WTC11 (cell line): ENCODE results near the gene SERAC1. TPM values are rescaled to one million over a fixed set of nuclear protein-coding genes. Genes with fewer than 3 reads are reported as not detected.

Experiments
- ATAC-seq: fragments of 200-7000 bp; cut with Tn5 transposase; 2 replicates; pipeline ENCODE4 v1.10.0; 2021; ENCODE audit warnings: mild to moderate bottlenecking, moderate library complexity
- CTCF ChIA-PET: fragments of 300-600 bp; sonication (Branson Sonifier 250); formaldehyde crosslinking; loops from one replicate; lab custom pipeline; 2021; ENCODE audit warnings: antibody characterized with exemption; lab: Charles Lee
- POLR2A ChIA-PET: fragments of 350-600 bp; sonication (Branson Sonifier 250); formaldehyde crosslinking; loops from one replicate; lab custom pipeline; 2021; ENCODE audit warnings: antibody characterized with exemption; lab: Charles Lee
- DNase-seq: peaks from one replicate; pipeline ENCODE4 v3.0.0; 2021; ENCODE audit warnings: low spot score
- H3K27ac Mint-ChIP-seq: 2 replicates; pipeline ENCODE4 v1.8.0; 2021; ENCODE audit warnings: mixed read lengths
- H3K27me3 Mint-ChIP-seq: 2 replicates; pipeline ENCODE4 v1.8.0; 2021; ENCODE audit warnings: low read depth, mild to moderate bottlenecking, moderate library complexity, mixed read lengths
- H3K36me3 Mint-ChIP-seq: 2 replicates; pipeline ENCODE4 v1.8.0; 2021; ENCODE audit warnings: mixed read lengths
- H3K4me1 Mint-ChIP-seq: 2 replicates; pipeline ENCODE4 v1.8.0; 2022; ENCODE audit warnings: mixed read lengths
- H3K4me3 Mint-ChIP-seq: 2 replicates; pipeline ENCODE4 v1.8.0; 2021; ENCODE audit warnings: mild to moderate bottlenecking, moderate library complexity, mixed read lengths
- H3K9me3 Mint-ChIP-seq: 2 replicates; pipeline ENCODE4 v1.8.0; 2021; ENCODE audit warnings: mixed read lengths
- ATF6 ChIP-seq: sonication (generic); formaldehyde crosslinking; IDR thresholded peaks from 2 replicates; pipeline ENCODE4 v1.8.1; 2023; ENCODE audit warnings: mild to moderate bottlenecking, missing genetic modification reagents
- CREB1 ChIP-seq: sonication (generic); formaldehyde crosslinking; IDR thresholded peaks from 2 replicates; pipeline ENCODE4 v1.8.0; 2023; ENCODE audit warnings: mild to moderate bottlenecking, missing genetic modification reagents
- CTCF ChIP-seq: fragments of 200-600 bp; IDR thresholded peaks from 2 replicates; pipeline ENCODE4 v1.8.0; 2022; ENCODE audit warnings: antibody characterized with exemption
- ELF4 ChIP-seq: sonication (generic); formaldehyde crosslinking; IDR thresholded peaks from 2 replicates; pipeline ENCODE4 v1.8.1; 2022; ENCODE audit warnings: low read depth, mild to moderate bottlenecking, moderate library complexity, missing genetic modification reagents
- FOXP4 ChIP-seq: sonication (generic); formaldehyde crosslinking; IDR thresholded peaks from 2 replicates; pipeline ENCODE4 v1.8.0; 2022; ENCODE audit warnings: mild to moderate bottlenecking, missing genetic modification reagents
- GABPB1 ChIP-seq: sonication (generic); formaldehyde crosslinking; IDR thresholded peaks from 2 replicates; pipeline ENCODE4 v1.8.1; 2023; ENCODE audit warnings: mild to moderate bottlenecking, missing genetic modification reagents
- KAT7 ChIP-seq: sonication (generic); formaldehyde crosslinking; IDR thresholded peaks from 2 replicates; pipeline ENCODE4 v1.8.1; 2023; ENCODE audit warnings: missing genetic modification reagents, mild to moderate bottlenecking, borderline replicate concordance
- NR1H2 ChIP-seq: sonication (generic); formaldehyde crosslinking; IDR thresholded peaks from 2 replicates; pipeline ENCODE4 v1.9.0; 2021; ENCODE audit warnings: mild to moderate bottlenecking, moderate library complexity, missing genetic modification reagents
- NR3C1 ChIP-seq: sonication (generic); formaldehyde crosslinking; conservative IDR thresholded peaks from 2 replicates; pipeline ENCODE4 v1.8.1; 2023; ENCODE audit warnings: low read depth, mild to moderate bottlenecking, missing genetic modification reagents
- PRRX2 ChIP-seq: fragments of 250-450 bp; sonication (Bioruptor Pico); IDR thresholded peaks from 2 replicates; pipeline ENCODE4 v1.8.0; 2021; ENCODE audit warnings: mild to moderate bottlenecking
- RELA ChIP-seq: sonication (generic); formaldehyde crosslinking; IDR thresholded peaks from 2 replicates; pipeline ENCODE4 v1.8.1; 2022; ENCODE audit warnings: missing genetic modification reagents, mild to moderate bottlenecking, borderline replicate concordance
- SMAD3 ChIP-seq: sonication (generic); formaldehyde crosslinking; IDR thresholded peaks from 2 replicates; pipeline ENCODE4 v1.8.0; 2022; ENCODE audit warnings: missing genetic modification reagents, mild to moderate bottlenecking, borderline replicate concordance
- TEAD1 ChIP-seq: sonication (generic); formaldehyde crosslinking; IDR thresholded peaks from 2 replicates; pipeline ENCODE4 v1.8.0; 2022; ENCODE audit warnings: mild to moderate bottlenecking, missing genetic modification reagents
- USF1 ChIP-seq: sonication (generic); formaldehyde crosslinking; IDR thresholded peaks from 2 replicates; pipeline ENCODE4 v1.8.0; 2022; ENCODE audit warnings: mild to moderate bottlenecking, missing genetic modification reagents
- USF2 ChIP-seq: sonication (generic); formaldehyde crosslinking; IDR thresholded peaks from 2 replicates; pipeline ENCODE4 v1.8.1; 2023; ENCODE audit warnings: mild to moderate bottlenecking, missing genetic modification reagents, moderate library complexity
- ZNF281 ChIP-seq: sonication (generic); formaldehyde crosslinking; IDR thresholded peaks from 2 replicates; pipeline ENCODE4 v1.8.0; 2023; ENCODE audit warnings: mild to moderate bottlenecking, missing genetic modification reagents
- total RNA-seq: library from RNA; stranded (reverse); gene quantifications from 3 replicates; pipeline ENCODE4 v1.2.3, GENCODE V29; 2021

SERAC1 gene
- total RNA-seq, 1 experiment from 2014 or later: 14.1 TPM

GRCh38 chr6:158206740-158207421, 38.8 kb upstream of the SERAC1 start:
- TF ChIP-seq NR3C1 (CRISPR knock-in tag) (no peak), ATF6 (CRISPR knock-in tag) (no peak), GABPB1 (CRISPR knock-in tag) (no peak), RELA (CRISPR knock-in tag) (no peak), NR1H2 (no peak), ZNF281 (no peak), SMAD3 (no peak), CREB1 (no peak), FOXP4 (CRISPR knock-in tag) (no peak), PRRX2 (CRISPR knock-in tag) (no peak)
- TF ChIP-seq, all 79 proteins: peak for 0
- ChIA-PET CTCF (interaction anchor here (3.3 kb wide), 1 partner anchor 63 kb away, joined by 34 read pairs; no protein-coding TSS in a partner anchor), POLR2A (no interaction called here)
- ATAC-seq (no peak), DNase-seq (no peak)
- H3K27ac Mint-ChIP-seq: no peak overlapping the region
- H3K4me1 Mint-ChIP-seq: peaks cover 16% of the 10 kb centered on the region
- H3K36me3 Mint-ChIP-seq: no peaks in the 10 kb centered on the region
- H3K9me3 Mint-ChIP-seq: no peaks in the 10 kb centered on the region
- no peaks in the 10 kb centered on the region for H3K27me3 Mint-ChIP-seq
- no peak overlapping the region for H3K4me3 Mint-ChIP-seq

- DNase-seq: peak; percentile 45
- ATAC-seq: peak; percentile 88
- Mint-ChIP-seq H3K27ac (no peak overlapping the region), H3K4me1 (peaks cover 26% of the 10 kb centered on the region), H3K4me3 (no peak overlapping the region), H3K27me3 (no peaks in the 10 kb centered on the region), H3K36me3 (no peaks in the 10 kb centered on the region), H3K9me3 (no peaks in the 10 kb centered on the region)
- ChIA-PET POLR2A (interaction anchor here (1.0 to 1.2 kb wide), 2 partner anchors 11 to 44 kb away, joined by 3 read pairs; no protein-coding TSS in a partner anchor), CTCF (interaction anchor here (0.6 to 3.7 kb wide), 22 partner anchors 8 to 486 kb away, joined by 3 to 34 read pairs (median 4); partner anchors contain the start of genes GTF2H5 and SERAC1)
- peak; percentile 81 for TF ChIP-seq USF2 (CRISPR knock-in tag)
- TF ChIP-seq CTCF: peak; percentile 58
- TF ChIP-seq ELF4: no peak
- 0 out of 2 replicates have a peak, but pooled peaks have one; percentile 14 for TF ChIP-seq TEAD1 (CRISPR knock-in tag)
- TF ChIP-seq KAT7 (CRISPR knock-in tag): no peak
- peak; percentile 72; the same call in 1 of the 2 replicates for TF ChIP-seq USF1 (CRISPR knock-in tag)
These were observed 37.3 kb upstream of the SERAC1 start for GRCh38 chr6:158205169-158205944.
